HL-60 (cell line): Measurements from ENCODE around the gene LRRC7.

Source experiments
- DNase-seq, 2 experiments: peaks; one replicate each; pipeline ENCODE4 v3.0.0-alpha.2; 2010 to 2020; ENCODE audit warnings: low read depth in 1 of 2, low spot score in 1 of 2
- H3K27ac ChIP-seq: fragments of 250-450 bp; sonication (Bioruptor Pico); replicated peaks from 2 replicates; pipeline ENCODE4 v1.5.1; 2020; ENCODE audit warnings: mild to moderate bottlenecking, moderate library complexity
- H3K27me3 ChIP-seq: fragments of 250-450 bp; sonication (Bioruptor Pico); 2 replicates; pipeline ENCODE4 v1.5.1; 2021; ENCODE audit warnings: mild to moderate bottlenecking, moderate library complexity; ENCODE audit not compliant: insufficient read depth, poor library complexity, severe bottlenecking
- H3K4me3 ChIP-seq: replicated peaks from 2 replicates; pipeline ENCODE4 v1.5.1; 2011; ENCODE audit warnings: mild to moderate bottlenecking, control low read depth, low read length; ENCODE audit not compliant: insufficient read depth
- GABPA ChIP-seq: IDR thresholded peaks from 2 replicates; pipeline ENCODE4 v1.6.1; 2012; ENCODE audit warnings: low read depth
- POLR2AphosphoS5 ChIP-seq: IDR thresholded peaks from 2 replicates; pipeline ENCODE4 v1.6.1; 2012; ENCODE audit warnings: low read depth
- SPI1 ChIP-seq: IDR thresholded peaks from 2 replicates; pipeline ENCODE4 v1.6.1; 2012; ENCODE audit warnings: low read depth, mild to moderate bottlenecking, borderline replicate concordance
- TF ChIP-seq, protein P1 (sequence below): IDR thresholded peaks from one replicate; pipeline ENCODE4 v1.5.1; 2011; ENCODE audit warnings: low read length, control low read depth, inconsistent platforms; ENCODE audit not compliant: insufficient read depth
- TF ChIP-seq, protein P2 (sequence below): IDR thresholded peaks from 2 replicates; pipeline ENCODE4 v1.6.1; 2012; ENCODE audit warnings: low read depth; ENCODE audit not compliant: insufficient replicate concordance

LRRC7 gene

DNA sequence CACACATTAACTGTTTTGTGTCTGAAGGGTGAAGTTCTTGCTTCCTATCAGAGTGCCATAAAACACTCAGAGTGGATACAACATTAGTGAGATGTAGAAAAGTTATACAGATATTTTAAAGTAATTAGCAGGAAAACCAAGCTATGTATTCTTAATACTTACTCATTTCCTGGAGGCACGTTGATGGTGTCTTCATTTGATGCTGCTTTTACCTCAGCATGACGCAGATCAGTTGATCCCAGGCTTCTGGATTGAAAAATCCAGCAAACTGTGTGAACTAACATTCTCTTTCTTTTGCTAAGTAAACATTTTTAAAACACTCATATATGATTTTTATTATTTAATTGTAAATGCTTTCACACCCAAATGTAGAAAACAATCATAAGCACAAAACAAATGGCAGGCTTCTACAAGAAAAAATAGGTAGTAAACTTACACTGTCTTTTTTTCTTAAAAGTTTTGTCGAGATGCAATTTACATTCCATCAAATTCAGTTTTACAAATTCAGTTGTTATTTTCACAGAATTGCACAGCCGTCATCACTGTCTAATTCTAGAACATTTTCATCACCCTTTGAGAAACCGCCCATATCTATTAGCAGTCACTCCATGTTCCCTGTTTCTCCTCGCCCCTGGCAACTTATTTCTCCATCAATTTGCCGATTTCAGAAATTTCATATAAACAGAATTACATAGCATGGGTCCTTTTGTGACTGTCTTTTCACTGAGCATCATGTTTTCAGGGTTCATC lies 198.9 kb downstream of the LRRC7 start:
- no peak for TF ChIP-seq GABPA
- Histone ChIP-seq H3K27me3 (no peaks in the 10 kb centered on the region), H3K4me3 (no peak overlapping the region), H3K27ac (no peak overlapping the region)
- DNase-seq: no peak

DNA sequence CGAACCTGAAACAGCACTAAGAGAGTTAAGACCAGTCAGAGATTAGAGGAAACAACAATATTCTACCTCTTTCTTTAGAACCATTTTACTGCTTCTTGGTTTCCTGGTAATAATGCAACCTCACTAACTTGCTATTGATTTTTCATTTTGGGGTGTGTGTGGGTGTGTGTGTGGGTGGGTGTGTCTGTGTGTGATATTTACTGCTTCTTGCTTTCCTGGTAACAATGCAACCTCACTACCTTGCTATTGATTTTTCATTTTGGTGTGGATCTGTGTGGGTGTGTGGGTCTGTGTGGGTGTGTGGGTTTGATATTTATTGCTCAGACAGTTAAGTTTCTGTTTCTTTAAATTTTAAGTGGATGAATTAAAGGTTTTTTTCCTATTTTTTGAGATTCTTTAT lies 208.8 kb downstream of the LRRC7 start:
- no peak for DNase-seq
- H3K27ac ChIP-seq: no peak overlapping the region
- no peaks in the 10 kb centered on the region for H3K27me3 ChIP-seq
- H3K4me3 ChIP-seq: no peak overlapping the region
- TF ChIP-seq GABPA (no peak), SPI1 (no peak), POLR2AphosphoS5 (no peak)
- TF ChIP-seq, protein P1, sequence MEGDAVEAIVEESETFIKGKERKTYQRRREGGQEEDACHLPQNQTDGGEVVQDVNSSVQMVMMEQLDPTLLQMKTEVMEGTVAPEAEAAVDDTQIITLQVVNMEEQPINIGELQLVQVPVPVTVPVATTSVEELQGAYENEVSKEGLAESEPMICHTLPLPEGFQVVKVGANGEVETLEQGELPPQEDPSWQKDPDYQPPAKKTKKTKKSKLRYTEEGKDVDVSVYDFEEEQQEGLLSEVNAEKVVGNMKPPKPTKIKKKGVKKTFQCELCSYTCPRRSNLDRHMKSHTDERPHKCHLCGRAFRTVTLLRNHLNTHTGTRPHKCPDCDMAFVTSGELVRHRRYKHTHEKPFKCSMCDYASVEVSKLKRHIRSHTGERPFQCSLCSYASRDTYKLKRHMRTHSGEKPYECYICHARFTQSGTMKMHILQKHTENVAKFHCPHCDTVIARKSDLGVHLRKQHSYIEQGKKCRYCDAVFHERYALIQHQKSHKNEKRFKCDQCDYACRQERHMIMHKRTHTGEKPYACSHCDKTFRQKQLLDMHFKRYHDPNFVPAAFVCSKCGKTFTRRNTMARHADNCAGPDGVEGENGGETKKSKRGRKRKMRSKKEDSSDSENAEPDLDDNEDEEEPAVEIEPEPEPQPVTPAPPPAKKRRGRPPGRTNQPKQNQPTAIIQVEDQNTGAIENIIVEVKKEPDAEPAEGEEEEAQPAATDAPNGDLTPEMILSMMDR: no peak
- TF ChIP-seq, protein P2, sequence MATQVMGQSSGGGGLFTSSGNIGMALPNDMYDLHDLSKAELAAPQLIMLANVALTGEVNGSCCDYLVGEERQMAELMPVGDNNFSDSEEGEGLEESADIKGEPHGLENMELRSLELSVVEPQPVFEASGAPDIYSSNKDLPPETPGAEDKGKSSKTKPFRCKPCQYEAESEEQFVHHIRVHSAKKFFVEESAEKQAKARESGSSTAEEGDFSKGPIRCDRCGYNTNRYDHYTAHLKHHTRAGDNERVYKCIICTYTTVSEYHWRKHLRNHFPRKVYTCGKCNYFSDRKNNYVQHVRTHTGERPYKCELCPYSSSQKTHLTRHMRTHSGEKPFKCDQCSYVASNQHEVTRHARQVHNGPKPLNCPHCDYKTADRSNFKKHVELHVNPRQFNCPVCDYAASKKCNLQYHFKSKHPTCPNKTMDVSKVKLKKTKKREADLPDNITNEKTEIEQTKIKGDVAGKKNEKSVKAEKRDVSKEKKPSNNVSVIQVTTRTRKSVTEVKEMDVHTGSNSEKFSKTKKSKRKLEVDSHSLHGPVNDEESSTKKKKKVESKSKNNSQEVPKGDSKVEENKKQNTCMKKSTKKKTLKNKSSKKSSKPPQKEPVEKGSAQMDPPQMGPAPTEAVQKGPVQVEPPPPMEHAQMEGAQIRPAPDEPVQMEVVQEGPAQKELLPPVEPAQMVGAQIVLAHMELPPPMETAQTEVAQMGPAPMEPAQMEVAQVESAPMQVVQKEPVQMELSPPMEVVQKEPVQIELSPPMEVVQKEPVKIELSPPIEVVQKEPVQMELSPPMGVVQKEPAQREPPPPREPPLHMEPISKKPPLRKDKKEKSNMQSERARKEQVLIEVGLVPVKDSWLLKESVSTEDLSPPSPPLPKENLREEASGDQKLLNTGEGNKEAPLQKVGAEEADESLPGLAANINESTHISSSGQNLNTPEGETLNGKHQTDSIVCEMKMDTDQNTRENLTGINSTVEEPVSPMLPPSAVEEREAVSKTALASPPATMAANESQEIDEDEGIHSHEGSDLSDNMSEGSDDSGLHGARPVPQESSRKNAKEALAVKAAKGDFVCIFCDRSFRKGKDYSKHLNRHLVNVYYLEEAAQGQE: no peak

DNA sequence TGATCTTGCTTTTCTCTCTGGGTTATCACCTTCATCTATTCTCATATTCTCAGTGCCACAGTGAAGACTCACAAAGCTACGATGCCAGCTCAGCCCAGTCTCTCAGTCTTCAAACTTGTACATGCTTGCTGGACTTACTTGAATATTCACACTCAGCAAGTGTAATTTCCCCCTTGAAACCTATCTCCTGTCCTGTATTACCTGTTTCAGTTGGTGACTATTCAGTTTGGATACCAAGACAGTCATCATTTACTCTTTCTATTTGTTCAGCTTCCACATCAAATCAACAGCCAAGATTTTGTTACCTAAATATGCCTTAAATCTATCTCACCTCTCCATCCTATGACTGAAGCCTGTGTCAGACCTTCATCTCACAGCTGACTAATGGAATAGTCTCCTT lies 209.7 kb downstream of the LRRC7 start:
- Histone ChIP-seq H3K27ac (no peak overlapping the region), H3K27me3 (no peaks in the 10 kb centered on the region), H3K4me3 (no peak overlapping the region)
- no peak for TF ChIP-seq POLR2AphosphoS5
- TF ChIP-seq, protein P1: no peak
- no peak for TF ChIP-seq SPI1
- TF ChIP-seq, protein P2: no peak
- no peak for TF ChIP-seq GABPA
- no peak for DNase-seq

DNA sequence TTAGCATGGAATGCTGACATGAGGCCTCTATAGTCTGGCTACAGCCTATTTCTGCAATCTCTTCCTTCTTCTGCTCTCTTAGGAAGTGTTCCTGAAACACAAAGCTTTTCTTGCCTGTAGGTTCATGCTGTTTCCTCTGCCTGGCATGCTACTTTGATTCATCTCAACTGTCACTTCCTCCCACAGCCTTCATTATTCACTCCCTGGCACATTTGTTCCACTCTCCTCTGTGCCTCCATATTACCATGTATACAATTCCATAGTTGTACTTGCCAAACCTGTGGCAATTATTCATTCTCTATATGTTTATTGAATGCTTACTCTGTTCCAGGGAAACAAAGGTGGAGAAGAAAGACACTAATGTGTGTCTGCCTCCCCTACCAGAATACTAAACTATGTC lies 210.2 kb downstream of the LRRC7 start:
- Histone ChIP-seq H3K27ac (no peak overlapping the region), H3K27me3 (no peaks in the 10 kb centered on the region), H3K4me3 (no peak overlapping the region)
- DNase-seq: no peak
- TF ChIP-seq, protein P1: no peak
- TF ChIP-seq GABPA (no peak), POLR2AphosphoS5 (no peak), SPI1 (no peak)
- TF ChIP-seq, protein P2: no peak
